Measurements from ENCODE around the gene TRPV4. TPM values are rescaled to one million over a fixed set of nuclear protein-coding genes. Genes with fewer than 3 reads are reported as not detected.

TRPV4 gene
- total RNA-seq, 1 donor from 2014 or later: not detected

DNA sequence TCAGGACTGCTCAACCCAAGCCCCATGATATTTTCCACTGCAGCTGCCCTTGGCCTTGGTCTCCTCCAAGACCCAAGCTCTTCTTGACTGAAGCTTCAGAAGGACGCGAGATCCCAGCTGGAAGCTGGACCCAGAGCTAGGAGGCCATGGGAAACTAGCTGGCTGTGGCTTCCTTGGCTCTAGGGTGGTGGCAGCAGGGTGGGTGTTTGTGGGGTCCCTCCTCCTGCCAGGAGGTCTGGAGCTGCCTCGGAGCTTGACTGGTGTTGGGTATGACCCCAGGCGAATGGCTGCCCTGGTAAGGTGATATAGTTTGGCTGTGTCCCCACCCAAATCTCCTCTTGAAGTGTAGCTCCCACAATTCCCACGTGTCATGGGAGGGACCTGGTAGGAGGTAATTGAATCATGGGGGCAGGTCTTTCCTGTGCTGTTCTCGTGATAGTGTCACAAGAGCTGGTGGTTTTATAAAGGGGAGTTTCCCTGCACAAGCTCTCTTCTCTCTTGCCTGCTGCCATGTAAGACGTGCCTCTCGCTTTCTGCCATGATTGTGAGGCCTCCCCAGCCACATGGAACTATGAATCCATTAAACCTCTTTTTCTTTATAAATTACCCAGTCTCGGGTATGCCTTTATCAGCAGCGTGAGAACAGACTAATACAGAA lies 51.4 kb downstream of the TRPV4 start:
- intact Hi-C loops (cut with micrococcal nuclease): no loop called here

DNA sequence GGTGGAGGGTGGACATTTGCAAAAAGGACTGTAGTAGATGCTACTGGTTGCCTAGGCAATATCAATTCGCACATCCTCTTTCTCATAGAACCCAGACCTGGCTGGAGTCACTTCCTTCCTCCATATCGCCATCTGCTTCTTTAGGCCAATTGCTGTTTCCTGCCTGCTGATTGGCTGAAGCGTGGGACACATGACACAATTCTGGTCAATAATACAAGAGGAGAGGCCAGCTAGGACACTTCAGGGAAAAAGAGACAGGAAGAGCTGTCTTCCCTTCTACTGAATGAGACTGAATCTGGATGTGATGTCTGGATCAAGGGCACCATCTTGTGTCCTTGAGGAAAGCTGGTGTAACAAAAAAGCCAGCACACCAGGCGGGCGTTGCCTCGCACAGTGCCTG lies 53.8 kb downstream of the TRPV4 start:
- intact Hi-C loops (cut with micrococcal nuclease): no loop called here

- intact Hi-C loops (cut with micrococcal nuclease): no loop called here
Observed at GRCh38 chr12:109778684-109779083, 54.5 kb downstream of the TRPV4 start.

DNA sequence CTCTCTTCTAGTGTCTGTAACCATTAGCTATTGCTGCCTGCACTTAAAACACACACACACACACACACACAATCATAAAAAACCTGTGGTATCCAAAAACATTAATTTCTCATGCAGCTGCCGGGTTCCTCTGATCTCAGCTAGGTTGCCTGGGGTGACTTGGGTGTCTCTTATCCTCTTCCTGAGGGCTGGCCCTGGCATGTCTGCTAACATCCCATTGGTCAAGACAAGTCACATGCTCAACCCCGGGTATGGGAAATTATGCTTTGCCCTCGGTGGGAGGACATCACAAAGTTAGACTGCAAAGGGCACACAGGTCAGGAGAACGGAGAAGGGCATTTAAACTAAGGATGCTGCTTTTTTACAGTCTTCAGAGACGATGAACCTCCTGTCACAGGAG lies 55.7 kb downstream of the TRPV4 start:
- intact Hi-C loops (cut with micrococcal nuclease): no loop called here

DNA sequence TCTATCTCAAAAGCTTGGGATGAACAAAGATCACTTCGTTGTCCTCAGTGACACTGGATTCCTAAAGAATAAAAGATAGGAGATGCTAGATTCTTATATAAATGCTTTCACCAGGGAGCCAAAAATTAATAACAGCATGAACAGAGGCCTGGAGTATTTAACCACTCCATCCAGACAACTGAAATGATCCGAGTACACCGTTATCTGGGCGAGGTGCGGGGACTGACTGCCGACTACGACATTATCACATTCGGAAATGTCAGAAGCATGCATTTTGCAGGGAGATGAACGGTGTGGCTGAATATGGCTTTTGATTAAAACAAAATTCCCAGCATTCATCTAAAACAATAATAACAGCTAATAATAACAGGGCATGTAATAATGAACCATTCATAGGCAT lies 56.6 kb downstream of the TRPV4 start:
- intact Hi-C loops (cut with micrococcal nuclease): no loop called here

DNA sequence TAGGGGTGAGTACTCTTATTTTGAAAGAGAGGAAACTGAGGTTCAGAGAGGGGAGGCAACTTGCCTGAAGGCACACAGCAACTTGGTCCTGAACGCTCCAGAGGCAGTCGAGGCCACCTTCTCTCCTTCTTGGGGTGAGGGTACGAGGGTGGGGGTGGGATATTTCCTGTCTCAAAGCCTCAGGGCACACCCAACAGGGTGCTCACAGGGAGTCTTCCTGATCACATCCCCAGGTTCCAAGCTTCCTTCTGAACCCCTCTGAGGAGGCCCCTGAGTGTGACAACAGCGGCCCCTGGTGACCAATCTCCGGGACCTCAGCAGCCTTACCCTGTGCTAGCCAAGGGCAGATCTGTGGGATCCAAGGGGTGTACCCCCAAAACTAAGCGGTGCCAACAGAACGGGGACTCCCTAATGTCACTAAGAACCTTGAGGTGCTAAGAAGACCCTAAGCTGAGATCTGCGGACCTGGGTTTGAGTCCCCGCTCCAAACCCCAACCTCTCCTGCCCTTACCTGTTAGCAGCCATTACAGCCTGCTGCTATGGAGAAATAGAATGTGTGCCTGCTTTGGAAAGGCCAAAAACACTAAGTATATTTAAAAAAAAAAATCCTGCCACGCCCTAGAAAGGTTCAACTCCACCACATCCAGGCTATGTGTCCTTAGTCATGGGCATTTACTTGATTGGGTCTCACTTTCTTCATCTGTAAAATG lies 57.9 kb downstream of the TRPV4 start:
- intact Hi-C loops (cut with micrococcal nuclease): loop anchor here (1.0 kb wide), 4 partner anchors 177 to 347 kb away; no protein-coding TSS in a partner anchor

GRCh38 chr12:109773384-109774011 lies 59.7 kb downstream of the TRPV4 start:
- intact Hi-C loops (cut with micrococcal nuclease): no loop called here

DNA sequence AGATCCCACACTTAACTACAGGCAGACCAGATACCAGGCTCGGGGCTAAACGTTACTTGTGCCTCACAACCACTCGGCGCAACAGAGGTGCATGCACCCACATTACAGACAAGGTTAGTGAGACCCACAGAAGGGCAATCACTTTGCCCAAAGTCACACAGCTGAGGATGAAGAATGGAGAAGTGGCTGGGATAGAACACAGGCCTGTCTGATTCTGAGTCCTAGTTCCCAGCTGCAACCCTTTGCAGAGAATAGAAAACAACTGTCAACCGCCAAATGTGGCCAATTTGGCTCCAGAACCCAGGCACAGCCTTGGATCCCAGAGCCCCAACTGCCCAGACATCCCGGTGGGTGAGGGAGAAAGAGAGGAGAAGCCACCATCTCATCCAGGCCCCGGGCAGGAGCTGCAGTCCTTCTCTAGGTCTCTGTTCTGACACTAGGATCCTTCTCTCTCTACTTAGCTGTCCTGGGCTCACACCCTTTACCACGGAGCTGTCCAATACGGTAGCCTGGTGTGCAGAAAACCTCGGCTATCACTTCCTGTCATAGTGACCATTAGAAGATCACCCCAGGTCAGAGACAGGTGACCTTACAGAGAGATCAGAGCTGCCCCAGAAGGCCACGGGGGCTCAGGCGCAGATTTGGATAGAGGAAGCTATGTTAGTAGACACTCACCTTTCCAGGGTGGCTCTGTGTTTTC lies 60.4 kb downstream of the TRPV4 start:
- intact Hi-C loops (cut with micrococcal nuclease): no loop called here

DNA sequence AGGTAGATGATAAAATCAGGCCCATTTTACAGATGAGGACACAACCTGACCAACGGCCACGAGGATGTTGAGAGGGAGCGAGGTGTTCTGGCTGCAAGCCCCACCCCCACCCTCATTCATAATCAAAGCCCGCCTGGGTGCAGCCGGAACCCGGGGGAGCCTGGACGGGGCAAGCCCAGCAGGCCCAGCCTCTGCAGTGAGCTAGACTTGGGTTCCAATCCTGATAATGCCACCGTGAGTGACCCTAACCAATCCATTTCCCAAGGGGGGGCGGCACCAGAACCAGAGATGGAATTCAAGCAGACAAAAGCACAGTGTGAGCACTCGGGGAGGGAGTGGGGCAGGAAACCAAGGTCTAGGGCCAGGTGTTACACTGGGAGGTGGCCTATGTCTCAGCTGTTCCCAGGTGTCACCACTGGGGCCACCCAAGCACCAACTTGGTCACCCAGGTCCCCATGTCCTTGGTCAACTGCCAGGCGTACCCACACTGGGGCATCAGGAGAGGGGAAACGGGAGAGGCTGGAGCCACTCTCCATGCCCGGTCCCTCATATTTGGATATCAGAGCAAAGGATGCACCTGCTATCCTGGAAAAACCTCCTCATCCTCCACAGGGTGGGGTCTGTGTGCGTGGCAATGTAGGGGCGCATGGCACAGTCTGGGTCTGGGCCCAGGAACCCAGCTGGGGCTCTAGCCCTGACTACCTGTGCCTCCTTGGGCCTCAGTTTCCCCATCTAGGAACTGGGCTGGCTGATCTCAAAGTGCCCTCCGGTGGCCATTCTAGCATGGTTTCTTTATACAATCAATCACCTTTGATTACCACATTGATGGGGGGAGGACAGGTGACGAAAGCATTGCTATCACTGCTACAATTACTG lies 61.2 kb downstream of the TRPV4 start:
- intact Hi-C loops (cut with micrococcal nuclease): no loop called here

GRCh38 chr12:109770861-109771670 lies 62.1 kb downstream of the TRPV4 start:
- intact Hi-C loops (cut with micrococcal nuclease): no loop called here

DNA sequence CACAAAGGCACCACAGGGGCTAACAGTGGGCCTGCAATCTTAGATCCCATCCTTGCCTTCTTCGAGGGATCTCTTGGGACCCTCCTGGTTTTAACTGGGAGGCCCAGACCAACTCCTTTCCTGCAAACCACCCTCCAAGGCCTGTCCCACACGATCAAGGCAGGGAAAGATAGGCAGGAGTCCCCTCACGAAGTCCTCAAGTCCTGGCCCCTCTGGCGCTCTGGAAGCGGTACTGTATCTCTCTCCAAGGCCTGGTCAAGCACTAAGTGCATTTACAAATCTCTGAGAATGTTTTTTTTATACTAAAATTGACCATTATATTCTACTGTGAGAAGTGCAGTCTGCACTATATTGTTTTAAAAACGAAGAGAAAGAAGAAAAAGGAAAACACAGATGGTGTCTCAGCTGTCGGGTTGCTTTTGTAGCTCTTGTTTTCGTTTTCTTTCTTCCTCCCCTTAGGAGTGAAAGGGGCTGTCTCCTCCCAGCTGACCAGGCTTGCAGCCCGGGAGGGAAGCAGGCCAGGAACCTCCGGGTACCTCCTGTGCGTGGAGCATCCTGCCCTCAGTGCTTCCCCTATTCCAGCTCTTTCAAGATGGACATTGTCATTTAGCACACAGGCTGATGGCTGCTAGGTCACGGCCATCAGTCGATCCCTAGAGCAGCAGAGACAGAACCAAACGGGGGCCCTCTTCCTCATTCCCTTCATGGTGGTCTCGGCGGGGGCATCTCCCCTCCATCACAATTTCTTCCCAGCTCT lies 62.9 kb downstream of the TRPV4 start:
- intact Hi-C loops (cut with micrococcal nuclease): no loop called here

GRCh38 chr12:109768901-109769670 lies 64.1 kb downstream of the TRPV4 start:
- intact Hi-C loops (cut with micrococcal nuclease): no loop called here

- intact Hi-C loops (cut with micrococcal nuclease): no loop called here
Observed at GRCh38 chr12:109767991-109768900, 65.0 kb downstream of the TRPV4 start.

- intact Hi-C loops (cut with micrococcal nuclease): no loop called here
Observed at GRCh38 chr12:109767456-109767855, 65.7 kb downstream of the TRPV4 start.

- intact Hi-C loops (cut with micrococcal nuclease): no loop called here
Observed at GRCh38 chr12:109766251-109766778, 66.9 kb downstream of the TRPV4 start.

DNA sequence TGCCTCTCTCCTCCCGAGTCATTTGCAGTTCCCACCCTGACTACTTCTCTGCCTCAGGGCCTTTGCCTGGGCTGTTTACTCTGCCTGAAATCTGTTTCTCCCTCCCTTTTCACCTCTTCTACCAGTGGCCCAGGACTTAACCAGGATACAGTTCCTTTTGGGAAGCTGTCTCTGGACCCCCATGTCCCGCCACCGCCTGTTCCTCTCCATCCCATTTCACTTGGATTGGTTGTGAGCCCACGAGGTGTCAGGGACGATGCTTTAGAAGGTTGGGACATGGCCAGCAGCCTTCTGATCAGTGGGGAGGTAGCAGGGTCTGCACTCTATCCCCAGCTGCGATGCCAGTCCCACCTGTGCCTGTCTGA lies 67.8 kb downstream of the TRPV4 start:
- intact Hi-C loops (cut with micrococcal nuclease): no loop called here

DNA sequence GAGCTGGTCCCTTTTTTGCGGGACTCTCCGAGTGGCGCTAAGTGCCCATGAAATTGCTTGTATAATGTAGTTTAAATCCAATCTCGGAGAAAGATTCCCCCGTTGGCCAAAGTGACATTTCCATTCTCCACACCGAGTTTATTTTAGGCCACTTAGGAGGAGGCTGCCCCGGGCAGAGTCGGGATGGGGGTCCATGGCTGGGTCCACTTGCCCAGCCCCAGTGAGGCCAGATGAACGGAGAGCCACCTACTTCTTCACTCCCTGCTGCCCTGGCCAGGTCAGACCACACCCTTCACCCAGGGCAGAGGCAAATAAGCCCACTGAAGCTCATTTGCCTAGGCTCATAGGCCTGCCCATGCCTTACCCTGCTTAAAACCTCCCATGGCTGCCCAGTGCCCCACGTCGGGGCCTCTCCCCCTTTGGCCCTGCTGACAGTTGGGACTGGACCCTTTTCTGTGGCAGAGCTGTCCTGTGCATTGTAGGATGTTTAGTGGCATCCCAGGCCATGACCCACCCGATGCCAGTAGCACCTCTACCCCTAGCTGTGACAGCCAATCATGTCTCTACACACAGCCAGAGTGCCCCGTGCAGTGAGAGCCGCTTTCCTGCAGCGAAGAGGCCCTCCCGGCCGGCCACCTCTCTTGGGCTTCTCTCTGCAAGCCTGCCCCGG lies 68.3 kb downstream of the TRPV4 start:
- intact Hi-C loops (cut with micrococcal nuclease): no loop called here

All from T-helper 2 cell treated with Interferon-gamma antibody and Interleukin-4, amounts not matched to agents 100 ng/mL and 5 ng/mL, for 36 hours (primary cell).